ENCODE measurements around the gene PIK3R5.

DNA sequence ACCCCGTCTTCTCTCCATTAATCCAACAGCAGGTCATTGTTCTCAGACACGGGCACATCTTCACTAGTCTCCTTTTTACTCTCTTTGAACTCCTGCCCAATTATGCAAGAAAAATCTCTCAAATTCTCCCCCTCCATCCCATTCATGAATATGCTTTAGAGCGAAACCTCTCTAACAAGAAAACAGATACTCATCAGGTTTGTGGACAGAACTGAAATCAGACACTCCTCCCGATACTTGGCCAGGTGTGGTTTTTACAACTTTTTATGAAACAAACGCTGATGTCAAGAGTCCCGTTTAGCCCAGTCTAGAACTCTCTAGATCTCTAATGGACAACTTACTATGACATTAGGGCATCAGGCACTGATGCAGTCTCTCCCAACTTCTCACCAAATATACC lies 40.9 kb downstream of the PIK3R5 start:
- TF ChIP-seq, protein P1, sequence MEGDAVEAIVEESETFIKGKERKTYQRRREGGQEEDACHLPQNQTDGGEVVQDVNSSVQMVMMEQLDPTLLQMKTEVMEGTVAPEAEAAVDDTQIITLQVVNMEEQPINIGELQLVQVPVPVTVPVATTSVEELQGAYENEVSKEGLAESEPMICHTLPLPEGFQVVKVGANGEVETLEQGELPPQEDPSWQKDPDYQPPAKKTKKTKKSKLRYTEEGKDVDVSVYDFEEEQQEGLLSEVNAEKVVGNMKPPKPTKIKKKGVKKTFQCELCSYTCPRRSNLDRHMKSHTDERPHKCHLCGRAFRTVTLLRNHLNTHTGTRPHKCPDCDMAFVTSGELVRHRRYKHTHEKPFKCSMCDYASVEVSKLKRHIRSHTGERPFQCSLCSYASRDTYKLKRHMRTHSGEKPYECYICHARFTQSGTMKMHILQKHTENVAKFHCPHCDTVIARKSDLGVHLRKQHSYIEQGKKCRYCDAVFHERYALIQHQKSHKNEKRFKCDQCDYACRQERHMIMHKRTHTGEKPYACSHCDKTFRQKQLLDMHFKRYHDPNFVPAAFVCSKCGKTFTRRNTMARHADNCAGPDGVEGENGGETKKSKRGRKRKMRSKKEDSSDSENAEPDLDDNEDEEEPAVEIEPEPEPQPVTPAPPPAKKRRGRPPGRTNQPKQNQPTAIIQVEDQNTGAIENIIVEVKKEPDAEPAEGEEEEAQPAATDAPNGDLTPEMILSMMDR (conservative IDR thresholded peaks at IDR 0.05; ENCODE audit: low read length), result no peak
- no peak for TF ChIP-seq EZH2phosphoT487 (IDR thresholded peaks at IDR 0.05; ENCODE audit: borderline replicate concordance, low read depth, low read length)

All from OCI-LY7 (cell line).